Subcutaneous abdominal adipose tissue (tissue), 5 donors: ENCODE results near the gene PDLIM5.

ENCODE experiments used
- H3K27ac ChIP-seq: one replicate; pipeline ENCODE4 v1.7.0; 2013; ENCODE audit warnings: low read depth, mild to moderate bottlenecking, inconsistent platforms, low read length, moderate library complexity
- H3K27me3 ChIP-seq, 5 donors: one replicate each; pipeline ENCODE4 v1.7.0; 2013; ENCODE audit warnings: low read length in 5 of 5, inconsistent platforms in 1 of 5; ENCODE audit not compliant: control insufficient read depth in 5 of 5, insufficient read depth in 4 of 5
- H3K36me3 ChIP-seq, 5 donors: one replicate each; pipeline ENCODE4 v1.7.0; 2013; ENCODE audit warnings: low read length in 5 of 5; ENCODE audit not compliant: control insufficient read depth in 5 of 5, insufficient read depth in 5 of 5
- H3K4me1 ChIP-seq, 5 donors: one replicate each; pipeline ENCODE4 v1.7.0; 2013; ENCODE audit warnings: low read length in 5 of 5, mild to moderate bottlenecking in 3 of 5, moderate library complexity in 1 of 5; ENCODE audit not compliant: control insufficient read depth in 5 of 5, insufficient read depth in 5 of 5
- H3K4me3 ChIP-seq, 5 donors: one replicate each; pipeline ENCODE4 v1.7.0; 2013; ENCODE audit warnings: low read length in 5 of 5, low read depth in 1 of 5
- H3K9ac ChIP-seq, 5 donors: one replicate each; pipeline ENCODE4 v1.7.0; 2013; ENCODE audit warnings: low read length in 5 of 5, mild to moderate bottlenecking in 4 of 5, moderate library complexity in 3 of 5
- H3K9me3 ChIP-seq, 5 donors: one replicate each; pipeline ENCODE4 v1.7.0; 2013; ENCODE audit warnings: low read length in 5 of 5; ENCODE audit not compliant: control insufficient read depth in 5 of 5
- donor health status: healthy.
- donor health status: healthy.
- donor health status: healthy.
- donor health status: healthy.
- donor health status: healthy.

Gene PDLIM5

DNA sequence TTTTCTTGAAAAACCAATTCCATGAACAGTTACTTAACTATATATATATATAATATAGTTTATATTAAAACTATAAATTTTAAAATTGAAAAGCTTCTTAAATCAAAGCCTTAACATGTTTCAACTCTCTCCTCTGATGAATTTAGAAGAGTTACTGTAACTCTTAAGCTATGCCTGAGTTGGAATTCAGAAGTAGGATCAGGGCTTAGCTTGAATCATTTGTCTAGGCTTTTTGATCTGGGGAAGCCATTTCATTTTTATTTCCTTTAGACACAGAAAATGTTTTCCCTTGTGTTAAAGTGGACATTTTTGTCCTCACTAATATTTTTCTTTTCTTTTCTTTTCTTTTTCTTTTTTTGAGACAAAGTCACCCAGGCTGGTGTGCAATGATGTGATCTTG is 40.4 kb upstream of the PDLIM5 start:
- Histone ChIP-seq H3K9me3 (no peaks in the 10 kb centered on the region), H3K4me3 (no peak overlapping the region), H3K9ac (no peak overlapping the region), H3K36me3 (no peaks in the 10 kb centered on the region), H3K27me3 (no peaks in the 10 kb centered on the region), H3K4me1 (peaks cover 0 to 15% (median 13%) of the 10 kb centered on the region in 5 donors), H3K27ac (no peak overlapping the region)

DNA sequence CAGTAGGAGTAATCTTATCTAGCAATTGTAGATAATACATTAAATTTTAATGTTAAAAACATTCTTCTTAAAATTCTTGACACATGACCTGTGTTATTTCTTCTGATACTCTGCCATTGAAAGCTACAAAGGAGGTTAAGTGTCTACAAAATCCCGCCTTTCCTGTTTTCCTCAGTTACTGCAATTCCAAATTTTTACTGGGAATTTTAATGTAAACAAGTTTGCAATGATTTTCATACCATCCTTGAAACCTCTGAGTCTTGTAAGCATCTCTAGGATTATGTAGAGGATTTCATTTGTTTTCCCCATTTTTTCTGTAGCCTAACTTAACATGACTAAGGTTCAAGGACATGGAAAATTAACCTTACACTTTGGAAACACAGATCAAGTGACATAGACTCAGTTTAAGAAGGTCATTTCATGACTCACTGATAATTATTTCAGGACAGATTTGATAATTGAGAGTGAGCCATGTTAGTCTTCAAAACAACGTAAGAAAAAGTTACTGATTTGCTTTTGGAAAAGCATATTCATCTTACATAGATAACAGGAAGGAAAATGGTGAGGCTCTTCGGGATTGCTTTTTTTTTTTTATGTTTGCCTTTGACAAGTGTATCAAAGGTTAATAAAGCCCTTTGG is 39.6 kb upstream of the PDLIM5 start:
- no peak overlapping the region for H3K27ac ChIP-seq
- no peaks in the 10 kb centered on the region for H3K36me3 ChIP-seq
- peak overlapping the region in 4 of 5 donors; percentile 17 to 54 (median 34) for H3K4me3 ChIP-seq
- H3K9ac ChIP-seq: no peak overlapping the region
- no peaks in the 10 kb centered on the region for H3K27me3 ChIP-seq
- H3K4me1 ChIP-seq: peaks cover 0 to 15% (median 10%) of the 10 kb centered on the region in 5 donors
- peaks cover 0 to 4% (median 0%) of the 10 kb centered on the region in 5 donors for H3K9me3 ChIP-seq

DNA sequence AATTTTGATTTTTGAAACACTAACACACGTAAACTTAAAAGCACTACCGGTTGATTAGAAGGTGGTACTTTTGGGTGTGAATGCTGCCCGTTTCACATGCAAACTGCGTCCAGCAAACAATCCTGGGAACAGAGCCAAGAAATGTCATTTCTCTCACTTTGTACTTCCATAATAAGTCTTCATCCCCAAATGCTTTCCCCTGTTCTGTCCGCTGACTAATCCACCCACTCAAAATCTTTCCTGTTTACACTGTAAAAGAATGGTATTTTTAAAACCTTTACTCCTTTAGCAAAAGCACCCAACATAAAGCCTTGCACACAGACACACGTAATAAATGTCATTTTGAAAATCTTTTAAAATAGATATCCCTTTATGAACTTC is 39.1 kb upstream of the PDLIM5 start:
- Histone ChIP-seq H3K9ac (no peak overlapping the region), H3K27me3 (no peaks in the 10 kb centered on the region), H3K27ac (no peak overlapping the region), H3K36me3 (no peaks in the 10 kb centered on the region), H3K4me1 (peaks cover 0 to 15% (median 10%) of the 10 kb centered on the region in 5 donors), H3K4me3 (peak overlapping the region in 4 of 5 donors; percentile 17 to 54 (median 34)), H3K9me3 (peaks cover 0 to 4% (median 0%) of the 10 kb centered on the region in 5 donors)

DNA sequence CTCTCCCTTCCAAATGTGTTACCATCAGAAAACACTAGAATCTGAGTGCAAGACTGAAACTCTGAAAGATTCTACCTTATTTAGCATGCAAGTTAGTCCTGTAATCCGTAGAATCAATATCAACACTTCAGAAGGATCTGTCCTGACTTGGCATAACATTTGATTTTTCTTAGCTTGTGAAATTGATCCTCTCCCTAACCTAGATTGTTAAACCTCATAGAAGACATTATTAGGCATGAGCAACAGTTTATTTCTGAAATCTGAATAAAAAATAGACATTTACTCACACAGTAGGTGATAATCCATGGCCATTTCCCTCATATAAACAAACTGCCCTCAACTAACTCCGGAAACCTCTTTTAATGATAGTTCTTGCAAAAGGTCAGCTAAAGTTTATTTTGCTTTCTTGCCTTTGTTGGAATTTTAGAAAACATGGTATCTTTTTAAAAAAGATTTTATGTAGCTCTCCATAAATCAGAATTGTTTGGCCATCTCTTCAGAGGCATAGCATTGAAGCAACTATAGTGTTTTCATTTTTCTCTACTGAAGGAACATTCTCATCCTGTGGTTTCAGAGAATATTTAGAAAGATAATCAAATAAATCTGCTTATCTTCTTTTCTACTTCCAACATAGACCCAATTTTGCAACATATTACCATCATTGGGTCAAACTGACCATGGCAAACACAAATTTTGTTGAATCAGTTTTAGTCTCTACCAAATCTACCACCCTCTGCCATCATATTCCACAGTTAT is 38.5 kb upstream of the PDLIM5 start:
- Histone ChIP-seq H3K36me3 (no peaks in the 10 kb centered on the region), H3K27ac (no peak overlapping the region), H3K9ac (no peak overlapping the region), H3K27me3 (no peaks in the 10 kb centered on the region), H3K4me3 (no peak overlapping the region), H3K9me3 (peaks cover 0 to 4% (median 0%) of the 10 kb centered on the region in 5 donors), H3K4me1 (peaks cover 0 to 15% (median 10%) of the 10 kb centered on the region in 5 donors)

DNA sequence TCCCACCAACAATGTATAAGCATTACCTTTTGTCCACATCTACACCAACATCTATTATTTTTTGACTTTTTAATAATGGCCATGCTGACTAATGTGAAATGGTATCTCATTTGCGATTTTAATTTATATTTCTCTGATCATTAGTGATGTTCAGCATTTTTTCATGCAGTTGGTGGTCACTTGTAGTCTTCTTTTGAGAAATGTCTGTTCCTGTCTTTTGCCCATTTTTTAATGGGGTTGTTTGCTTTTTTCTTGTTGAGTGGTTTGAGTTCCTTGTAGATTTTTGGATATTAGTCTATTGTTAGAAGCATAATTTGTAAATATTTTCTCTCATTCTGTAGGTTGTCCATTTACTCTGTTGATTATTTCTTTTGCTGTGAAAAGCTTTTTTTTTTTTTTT is 36.8 kb upstream of the PDLIM5 start:
- H3K4me1 ChIP-seq: peaks cover 0 to 15% (median 10%) of the 10 kb centered on the region in 5 donors
- no peak overlapping the region for H3K4me3 ChIP-seq
- H3K9me3 ChIP-seq: peaks cover 0 to 4% (median 0%) of the 10 kb centered on the region in 5 donors
- no peak overlapping the region for H3K9ac ChIP-seq
- H3K27me3 ChIP-seq: no peaks in the 10 kb centered on the region
- no peaks in the 10 kb centered on the region for H3K36me3 ChIP-seq
- no peak overlapping the region for H3K27ac ChIP-seq

DNA sequence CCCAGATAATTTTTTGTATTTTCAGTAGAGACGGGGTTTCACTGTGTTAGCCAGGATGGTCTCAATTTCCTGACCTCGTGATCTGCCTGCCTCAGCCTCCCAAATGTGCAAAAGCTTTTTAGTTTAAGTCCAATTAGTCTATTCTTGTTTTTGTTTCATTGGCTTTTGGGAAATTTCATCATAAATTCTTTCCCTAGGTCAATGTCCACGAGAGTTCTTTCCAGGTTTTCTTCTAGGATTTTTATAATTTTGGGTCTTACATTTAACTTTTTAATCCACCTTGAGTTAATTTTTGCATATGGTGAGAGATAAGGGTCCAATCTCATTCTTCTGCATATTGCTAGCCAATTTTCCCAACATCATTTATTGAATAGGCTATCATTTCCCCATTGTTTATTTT is 36.3 kb upstream of the PDLIM5 start:
- no peak overlapping the region for H3K4me3 ChIP-seq
- peaks cover 0 to 4% (median 0%) of the 10 kb centered on the region in 5 donors for H3K9me3 ChIP-seq
- no peak overlapping the region for H3K27ac ChIP-seq
- no peaks in the 10 kb centered on the region for H3K27me3 ChIP-seq
- no peaks in the 10 kb centered on the region for H3K36me3 ChIP-seq
- H3K4me1 ChIP-seq: peaks cover 0 to 15% (median 10%) of the 10 kb centered on the region in 5 donors
- H3K9ac ChIP-seq: no peak overlapping the region

DNA sequence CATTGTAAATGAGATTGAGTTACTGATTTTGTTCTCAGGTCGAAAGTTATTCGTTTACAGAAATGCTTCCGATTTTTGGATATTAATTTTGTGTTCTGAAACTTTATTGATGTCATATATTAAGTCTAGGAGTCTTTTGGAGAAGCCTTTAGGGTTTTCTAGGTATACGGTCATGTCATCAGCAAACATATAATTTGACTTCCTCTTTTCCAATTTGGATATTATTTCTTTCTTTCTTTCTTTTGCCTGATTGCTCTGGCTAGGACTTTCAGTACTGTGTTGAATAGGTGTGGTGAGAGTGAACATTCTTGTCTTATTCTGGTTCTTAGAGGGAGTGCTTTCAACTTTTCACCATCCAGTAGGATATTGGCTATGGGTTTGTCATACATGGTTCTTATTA is 35.4 kb upstream of the PDLIM5 start:
- no peak overlapping the region for H3K9ac ChIP-seq
- no peaks in the 10 kb centered on the region for H3K36me3 ChIP-seq
- H3K27ac ChIP-seq: no peak overlapping the region
- peaks cover 0 to 4% (median 0%) of the 10 kb centered on the region in 5 donors for H3K9me3 ChIP-seq
- H3K4me3 ChIP-seq: no peak overlapping the region
- no peaks in the 10 kb centered on the region for H3K27me3 ChIP-seq
- peaks cover 0 to 15% (median 10%) of the 10 kb centered on the region in 5 donors for H3K4me1 ChIP-seq

DNA sequence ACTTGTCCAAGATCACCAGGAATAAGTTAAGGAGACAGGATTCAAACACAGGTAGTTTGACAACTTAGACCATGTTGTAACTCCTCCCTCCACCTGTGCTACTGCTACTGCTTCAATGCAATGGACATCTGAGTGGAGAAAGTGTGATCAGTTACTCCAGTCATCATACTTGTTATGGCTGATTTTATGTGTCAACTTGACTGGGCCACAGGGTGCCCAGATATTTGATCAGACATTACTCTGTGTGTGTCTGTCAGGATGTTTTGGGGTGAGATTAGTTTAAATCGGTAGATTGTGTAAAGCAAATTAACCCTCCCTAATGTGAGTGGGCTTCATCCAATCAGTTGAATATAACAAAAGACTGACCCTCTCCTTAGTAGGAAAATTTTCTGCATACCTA is 34.8 kb upstream of the PDLIM5 start:
- Histone ChIP-seq H3K4me3 (no peak overlapping the region), H3K36me3 (no peaks in the 10 kb centered on the region), H3K4me1 (peaks cover 0 to 13% (median 9%) of the 10 kb centered on the region in 5 donors), H3K27me3 (no peaks in the 10 kb centered on the region), H3K9ac (no peak overlapping the region), H3K9me3 (peaks cover 0 to 4% (median 0%) of the 10 kb centered on the region in 5 donors), H3K27ac (no peak overlapping the region)

DNA sequence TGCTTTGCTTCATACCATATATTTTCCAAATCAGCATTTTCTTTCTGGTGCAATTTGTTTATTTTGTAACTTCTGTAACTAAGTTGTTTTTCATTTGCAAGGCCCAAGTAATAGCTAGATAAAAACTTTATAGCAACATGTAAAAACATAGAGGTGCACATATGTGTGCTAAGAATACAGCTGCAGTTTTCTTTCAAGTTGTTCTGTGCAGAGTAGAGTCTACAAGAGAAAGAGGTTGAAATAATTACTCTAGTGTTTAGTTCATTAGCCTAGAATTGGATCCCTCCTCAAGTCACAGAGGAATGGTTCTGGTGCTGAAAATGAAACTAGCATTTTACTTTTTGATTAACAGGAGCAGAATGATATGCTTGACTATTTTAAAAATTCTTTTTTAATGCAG is 32.2 kb upstream of the PDLIM5 start:
- Histone ChIP-seq H3K27ac (no peak overlapping the region), H3K4me3 (no peak overlapping the region), H3K9ac (no peak overlapping the region), H3K27me3 (no peaks in the 10 kb centered on the region), H3K4me1 (no peaks in the 10 kb centered on the region), H3K36me3 (no peaks in the 10 kb centered on the region), H3K9me3 (peaks cover 0 to 4% (median 0%) of the 10 kb centered on the region in 5 donors)

DNA sequence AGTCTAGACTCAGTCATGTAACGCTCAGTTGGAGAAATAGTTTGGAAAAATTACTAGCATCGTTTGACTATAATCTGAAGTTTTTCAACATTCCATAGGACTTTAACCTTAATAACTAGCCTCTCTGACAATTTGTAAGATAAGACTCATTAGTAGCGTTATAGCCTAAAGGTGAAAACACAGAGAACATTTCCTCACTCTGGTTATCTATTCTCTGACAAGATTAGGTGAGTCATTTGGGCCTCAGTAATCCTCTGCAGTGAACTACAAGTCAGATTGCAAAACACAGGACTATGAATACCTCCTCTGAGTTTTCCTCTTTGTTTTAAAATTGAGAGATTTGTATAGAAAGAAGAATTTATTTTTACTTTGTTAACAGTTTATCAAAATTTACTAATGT is 31.8 kb upstream of the PDLIM5 start:
- peaks cover 0 to 7% (median 0%) of the 10 kb centered on the region in 5 donors for H3K9me3 ChIP-seq
- H3K4me1 ChIP-seq: no peaks in the 10 kb centered on the region
- H3K36me3 ChIP-seq: no peaks in the 10 kb centered on the region
- H3K9ac ChIP-seq: no peak overlapping the region
- no peaks in the 10 kb centered on the region for H3K27me3 ChIP-seq
- no peak overlapping the region for H3K27ac ChIP-seq
- no peak overlapping the region for H3K4me3 ChIP-seq
